NCI-H2227 (cell line): ENCODE measurements around the gene CCDC71.

Experiments
- DNase-seq: peaks from one replicate; lab custom pipeline; 2025; ENCODE audit not compliant: unreplicated experiment; lab: John Stamatoyannopoulos, UW

The CCDC71 gene

DNA sequence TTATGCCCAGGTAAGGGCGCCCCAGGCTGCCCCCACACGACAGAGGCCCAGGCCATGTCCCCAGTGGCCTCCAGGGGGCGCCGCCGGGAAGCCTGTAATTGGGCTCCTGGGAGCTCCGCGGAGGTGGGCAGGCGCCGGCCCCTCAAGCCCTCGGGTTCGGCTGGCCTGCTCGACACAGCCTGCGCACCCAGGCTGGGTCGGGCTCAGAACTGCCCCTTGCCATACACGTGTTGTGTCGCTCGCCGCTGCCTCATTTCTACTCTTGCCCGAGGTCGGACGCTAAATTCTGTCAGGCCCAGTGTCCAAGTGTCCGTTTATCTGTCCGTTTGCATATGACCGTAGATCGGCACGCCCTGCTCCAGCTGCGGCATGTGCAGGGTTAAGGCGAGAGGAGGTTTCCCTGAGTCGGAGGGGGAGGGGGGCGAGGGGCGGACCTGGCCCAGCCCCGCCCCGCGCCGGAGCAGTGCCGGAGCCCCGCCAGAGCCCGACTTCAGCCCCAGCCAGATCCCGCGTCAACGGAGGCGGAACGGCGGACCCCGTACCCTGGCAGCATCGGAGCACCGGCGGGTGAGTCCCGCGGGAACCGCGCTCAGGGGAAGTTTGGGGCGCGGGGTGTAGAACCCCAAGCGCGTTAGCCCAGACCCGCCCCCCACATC lies 5.1 kb upstream of the CCDC71 start, which contains the start of gene KLHDC8B:
Gene KLHDC8B, plus strand, starts transcription at position 480 of the 656 bp plus-strand sequence. CDS start 1,172 bp downstream, outside the sequence.
- DNase-seq: peak; percentile 82

- DNase-seq: no peak
These were observed 4.6 kb upstream of the CCDC71 start for GRCh38 chr3:49170744-49171118.

DNA sequence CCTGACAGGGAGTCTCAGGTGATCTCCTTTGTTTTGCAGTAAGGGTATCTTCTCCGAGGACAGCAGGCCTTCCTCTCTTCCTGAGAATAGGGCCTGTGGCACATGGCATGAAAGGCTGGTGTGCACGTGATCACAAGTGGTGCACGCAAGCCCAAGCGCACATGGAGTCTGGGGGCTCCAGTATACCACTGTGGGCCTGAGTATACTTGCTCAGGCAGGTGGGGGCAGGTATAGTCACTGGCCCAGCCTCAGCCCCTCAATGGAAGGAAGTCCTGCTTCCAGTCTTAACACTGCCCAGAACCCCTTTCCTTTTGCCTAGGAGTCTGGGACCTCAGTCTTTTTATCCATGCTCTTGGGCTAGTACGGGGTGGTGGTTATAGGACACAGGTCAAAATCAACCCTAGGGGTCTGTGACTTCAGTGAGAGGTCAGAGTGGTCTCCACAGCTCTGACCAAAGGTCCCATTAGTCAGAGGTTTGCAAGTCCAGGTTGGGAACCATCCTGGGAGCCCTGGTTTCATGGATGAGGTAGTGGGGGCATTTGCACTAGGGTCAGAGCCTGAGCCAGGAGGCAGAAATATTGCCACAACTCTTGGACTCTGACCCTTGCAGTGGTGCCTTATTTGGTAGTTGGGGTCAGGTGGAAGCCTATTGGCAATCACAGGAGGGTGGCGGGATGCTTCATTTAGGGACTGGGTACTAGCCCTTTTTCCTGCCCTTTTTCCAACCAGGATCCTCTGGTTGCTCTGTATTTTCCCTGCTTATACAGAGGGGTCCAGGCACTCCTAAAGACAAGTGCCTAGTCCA lies 823 bp upstream of the CCDC71 start:
- DNase-seq: no peak

- DNase-seq: no peak
These were observed 979 bp downstream of the CCDC71 start for GRCh38 chr3:49164983-49165720.

DNA sequence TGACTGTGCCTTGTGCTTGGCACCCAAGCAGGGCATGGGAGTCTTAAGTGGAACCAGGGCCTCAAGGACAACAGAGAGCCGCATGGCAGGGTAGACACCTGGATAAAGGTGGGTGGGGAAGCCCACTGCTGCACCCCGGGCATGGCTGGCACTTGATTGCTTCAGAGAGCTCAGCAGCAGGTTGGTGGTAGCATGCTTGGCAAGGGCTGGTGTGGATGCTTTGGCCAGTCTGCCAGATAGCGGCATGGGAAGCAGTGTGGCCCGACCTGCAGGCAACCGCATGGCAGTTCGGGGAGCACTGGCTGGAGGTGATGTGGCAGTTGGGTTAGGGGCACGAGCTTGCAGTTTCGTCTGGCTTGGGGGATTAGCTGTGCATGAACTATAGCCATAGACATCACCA lies 2.5 kb downstream of the CCDC71 start:
- DNase-seq: no peak

DNA sequence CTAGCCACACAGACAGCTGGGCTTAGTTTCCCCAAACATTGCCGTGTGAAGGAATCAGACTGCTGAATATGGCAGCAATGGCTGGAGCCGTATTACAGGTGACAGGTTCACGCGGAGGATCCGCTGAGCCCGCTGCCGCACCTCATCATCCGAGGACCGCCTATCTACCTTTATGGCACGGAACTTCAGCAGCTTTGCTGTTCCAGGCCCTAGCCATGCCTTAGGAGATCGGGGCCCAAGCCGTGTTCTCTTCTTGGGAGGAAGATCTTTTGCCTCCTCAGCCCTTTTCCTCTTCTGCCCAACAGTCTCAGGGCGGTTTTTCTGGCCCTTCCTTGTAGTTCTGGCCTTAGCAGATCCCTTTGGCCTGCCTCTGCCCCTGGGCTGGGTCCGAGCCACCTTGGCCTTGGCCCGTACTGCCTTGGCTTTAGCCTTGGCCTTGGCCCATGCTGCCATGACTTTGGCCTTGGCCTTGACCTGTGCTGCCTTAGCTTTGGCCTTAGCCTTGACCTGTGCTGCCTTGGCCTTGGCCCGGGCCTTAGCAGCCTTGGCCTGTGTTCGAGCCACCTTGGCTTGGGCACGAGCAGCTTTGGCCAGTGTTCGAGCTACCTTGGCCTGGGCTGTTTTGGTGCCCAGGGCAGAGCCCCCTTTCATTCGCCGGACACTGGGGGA lies 3.2 kb downstream of the CCDC71 start:
- DNase-seq: no peak

DNA sequence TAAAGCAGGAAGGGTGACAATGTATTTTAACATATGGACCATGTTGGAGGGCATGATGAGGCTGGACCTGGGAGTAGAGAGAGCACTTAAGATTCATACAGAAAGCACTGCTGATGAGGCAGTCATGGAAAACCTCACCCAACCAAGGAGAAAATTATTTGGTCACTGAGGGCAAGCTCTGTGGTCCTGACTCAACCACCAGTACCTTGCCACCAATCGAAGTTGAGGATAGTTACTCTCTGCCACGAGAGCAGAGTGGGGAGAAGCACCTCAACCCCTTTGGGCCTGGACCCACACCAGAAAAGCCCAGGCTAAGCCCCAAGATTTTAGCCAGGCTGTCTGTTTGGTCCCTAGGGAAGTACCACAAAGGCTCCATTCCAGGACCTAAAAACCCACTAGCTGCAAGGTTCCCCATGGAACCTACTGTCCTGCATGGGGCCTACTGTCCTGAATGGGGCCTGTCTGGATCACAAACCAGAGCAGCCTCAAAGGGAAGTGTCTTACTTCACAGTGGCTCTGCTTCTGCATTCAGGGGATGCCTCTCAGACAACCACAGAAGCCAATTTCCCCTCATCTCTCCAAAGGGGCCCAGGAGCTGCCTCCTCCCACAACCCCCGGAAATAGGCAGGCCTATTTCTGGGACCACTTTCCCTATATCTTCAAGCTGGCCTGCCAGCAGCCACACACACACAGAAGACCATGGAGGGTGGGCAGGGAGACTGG lies 4.2 kb downstream of the CCDC71 start:
- no peak for DNase-seq

GRCh38 chr3:49161197-49161596 lies 4.9 kb downstream of the CCDC71 start:
- DNase-seq: no peak

- no peak for DNase-seq
These were observed 7.3 kb downstream of the CCDC71 start for GRCh38 chr3:49158792-49159191.

- no peak for DNase-seq
These were observed 7.9 kb downstream of the CCDC71 start for GRCh38 chr3:49158103-49158709.

- no peak for DNase-seq
These were observed 8.8 kb downstream of the CCDC71 start for GRCh38 chr3:49157289-49157688.

- DNase-seq: no peak
These were observed 12.7 kb downstream of the CCDC71 start for GRCh38 chr3:49153349-49153912.

GRCh38 chr3:49151610-49152009 lies 14.5 kb downstream of the CCDC71 start:
- no peak for DNase-seq

GRCh38 chr3:49148159-49148558 lies 18.0 kb downstream of the CCDC71 start:
- DNase-seq: no peak

DNA sequence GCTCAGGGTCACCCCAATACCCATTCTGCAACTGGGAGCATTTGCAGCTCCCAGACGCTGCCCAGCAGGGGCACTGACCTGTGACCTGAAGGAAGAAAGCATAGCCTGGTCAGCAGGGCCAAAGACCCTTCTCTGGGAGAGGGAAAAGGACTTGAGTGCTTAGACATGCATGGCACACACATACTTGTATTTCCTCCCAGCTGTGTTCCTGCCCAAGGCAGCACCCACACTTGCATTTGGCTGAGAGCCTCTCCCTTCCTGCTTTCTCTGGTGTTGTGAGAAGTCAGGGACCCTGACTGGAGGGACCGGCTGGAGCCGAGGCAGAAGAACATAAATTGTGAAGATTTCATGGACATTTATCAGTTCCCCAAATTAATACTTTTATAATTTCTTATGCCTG lies 26.1 kb downstream of the CCDC71 start:
- DNase-seq: no peak

DNA sequence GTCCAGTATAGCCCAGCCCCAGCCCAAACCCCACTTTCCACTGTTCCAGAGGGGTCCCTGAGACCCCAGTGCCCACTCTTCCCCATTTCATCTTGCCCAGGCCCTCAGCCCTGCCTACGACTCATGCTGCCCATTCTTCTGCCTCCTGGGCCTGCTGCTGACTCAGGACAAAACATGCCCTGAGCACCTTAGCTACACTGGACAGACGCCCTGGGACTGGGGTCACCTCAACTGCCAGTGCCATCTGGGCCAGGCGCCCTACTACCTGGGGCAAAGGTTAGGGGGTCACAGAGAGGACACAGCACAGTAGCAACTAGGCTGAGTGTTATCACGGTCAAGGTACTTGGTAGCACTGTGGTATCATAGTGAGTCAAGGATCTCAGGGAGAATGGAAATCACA lies 30.6 kb downstream of the CCDC71 start:
- no peak for DNase-seq

GRCh38 chr3:49134471-49135265 lies 31.5 kb downstream of the CCDC71 start:
- no peak for DNase-seq

DNA sequence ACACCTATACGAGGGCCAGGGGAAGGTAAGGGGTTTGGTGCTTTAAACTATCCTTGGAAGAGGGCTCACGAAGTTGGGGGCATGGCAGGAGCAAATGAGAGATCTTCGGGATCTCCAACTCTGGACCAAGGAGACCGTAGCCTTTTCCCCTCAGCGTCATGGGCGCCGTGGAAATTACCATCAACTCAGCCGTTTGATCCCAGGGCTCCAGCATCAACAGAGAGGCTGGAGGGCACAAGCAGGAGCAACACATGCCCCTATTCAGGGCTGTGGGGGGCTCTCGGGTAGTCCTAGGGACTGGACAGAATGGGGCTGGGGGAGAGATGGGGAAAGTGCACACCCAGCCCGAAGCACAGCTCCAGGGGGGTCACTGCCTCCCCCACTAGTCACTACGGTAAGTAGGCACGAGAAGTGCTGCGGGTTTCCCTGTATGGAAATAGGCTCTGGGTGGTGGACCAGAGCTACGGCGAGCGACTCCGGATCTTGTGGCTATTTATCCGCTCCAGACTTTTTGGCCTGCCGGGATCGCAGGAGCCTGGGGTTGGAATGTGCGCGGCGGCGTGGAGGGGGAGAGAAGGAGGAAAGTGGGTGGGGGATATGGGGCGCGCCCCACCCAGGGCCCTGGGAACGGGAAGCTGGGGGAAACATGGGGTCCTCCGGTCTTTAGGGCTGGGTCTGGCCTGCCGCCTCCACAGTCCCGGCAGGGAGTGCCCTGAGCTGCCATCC lies 32.7 kb downstream of the CCDC71 start:
- peak; percentile 87 for DNase-seq
